Measurements from ENCODE around the gene TMEM127.

DNA sequence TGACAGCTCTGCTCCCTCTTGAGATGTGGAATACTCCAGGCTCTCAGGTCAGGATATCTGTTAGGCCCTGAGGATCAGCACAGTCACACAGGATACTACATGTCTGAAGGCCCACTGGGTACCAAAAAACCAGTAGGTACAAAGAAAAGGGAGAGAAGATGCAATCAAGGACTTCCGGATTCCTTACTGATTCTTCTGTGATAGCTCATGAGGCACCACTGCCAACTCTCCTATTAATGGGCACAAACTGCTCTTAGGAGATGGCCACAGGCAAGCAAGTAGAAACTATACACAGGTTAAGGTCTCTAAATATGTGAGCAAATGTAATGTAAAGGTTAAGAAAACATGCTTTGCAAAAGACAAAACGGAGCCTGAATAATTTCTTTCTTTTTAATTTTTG lies 3.5 kb downstream of the TMEM127 start:
- TF ChIP-seq, protein P1, sequence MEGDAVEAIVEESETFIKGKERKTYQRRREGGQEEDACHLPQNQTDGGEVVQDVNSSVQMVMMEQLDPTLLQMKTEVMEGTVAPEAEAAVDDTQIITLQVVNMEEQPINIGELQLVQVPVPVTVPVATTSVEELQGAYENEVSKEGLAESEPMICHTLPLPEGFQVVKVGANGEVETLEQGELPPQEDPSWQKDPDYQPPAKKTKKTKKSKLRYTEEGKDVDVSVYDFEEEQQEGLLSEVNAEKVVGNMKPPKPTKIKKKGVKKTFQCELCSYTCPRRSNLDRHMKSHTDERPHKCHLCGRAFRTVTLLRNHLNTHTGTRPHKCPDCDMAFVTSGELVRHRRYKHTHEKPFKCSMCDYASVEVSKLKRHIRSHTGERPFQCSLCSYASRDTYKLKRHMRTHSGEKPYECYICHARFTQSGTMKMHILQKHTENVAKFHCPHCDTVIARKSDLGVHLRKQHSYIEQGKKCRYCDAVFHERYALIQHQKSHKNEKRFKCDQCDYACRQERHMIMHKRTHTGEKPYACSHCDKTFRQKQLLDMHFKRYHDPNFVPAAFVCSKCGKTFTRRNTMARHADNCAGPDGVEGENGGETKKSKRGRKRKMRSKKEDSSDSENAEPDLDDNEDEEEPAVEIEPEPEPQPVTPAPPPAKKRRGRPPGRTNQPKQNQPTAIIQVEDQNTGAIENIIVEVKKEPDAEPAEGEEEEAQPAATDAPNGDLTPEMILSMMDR (IDR thresholded peaks at IDR 0.05), result no peak
- no peak for TF ChIP-seq ZFX (IDR thresholded peaks at IDR 0.05; ENCODE audit: borderline replicate concordance)

Data from 22Rv1 (cell line).